GM18508 (cell line): Measurements from ENCODE around the gene DDX49.

Experiments
- ATAC-seq: cut with Tn5 transposase; IDR thresholded peaks from one replicate; pipeline ENCODE4 v1.9.1; 2021; ENCODE audit warnings: moderate number of reproducible peaks; ENCODE audit not compliant: insufficient read depth, unreplicated experiment

Gene DDX49

GRCh38 chr19:18966307-18966706, 46.8 kb downstream of the DDX49 start:
- no peak for ATAC-seq

- ATAC-seq, result no peak
These were observed 48.0 kb downstream of the DDX49 start for GRCh38 chr19:18967358-18968146.

GRCh38 chr19:18969931-18970659, 50.6 kb downstream of the DDX49 start:
- no peak for ATAC-seq

GRCh38 chr19:18972301-18972811, 52.8 kb downstream of the DDX49 start:
- no peak for ATAC-seq

GRCh38 chr19:18972851-18973250, 53.3 kb downstream of the DDX49 start:
- no peak for ATAC-seq

GRCh38 chr19:18975011-18975410, 55.5 kb downstream of the DDX49 start:
- ATAC-seq, result no peak

GRCh38 chr19:18975869-18976268, 56.4 kb downstream of the DDX49 start:
- no peak for ATAC-seq
